ENCODE results near the gene KLHL40. TPM values are rescaled to one million over a fixed set of nuclear protein-coding genes. Genes with fewer than 3 reads are reported as not detected.

The KLHL40 gene
- not detected for total RNA-seq
- polyA plus RNA-seq, result under 1 TPM in 1 of 2 donors, not detected in 1; 0.05 TPM
- long read RNA-seq, donor 1, result 0 reads
- long read RNA-seq, donor 2, result 0 reads
- long read RNA-seq, donor 3, result 0 reads
- long read RNA-seq, donor 4, result 0 reads
- long read RNA-seq, donor 5, result 0 reads

DNA sequence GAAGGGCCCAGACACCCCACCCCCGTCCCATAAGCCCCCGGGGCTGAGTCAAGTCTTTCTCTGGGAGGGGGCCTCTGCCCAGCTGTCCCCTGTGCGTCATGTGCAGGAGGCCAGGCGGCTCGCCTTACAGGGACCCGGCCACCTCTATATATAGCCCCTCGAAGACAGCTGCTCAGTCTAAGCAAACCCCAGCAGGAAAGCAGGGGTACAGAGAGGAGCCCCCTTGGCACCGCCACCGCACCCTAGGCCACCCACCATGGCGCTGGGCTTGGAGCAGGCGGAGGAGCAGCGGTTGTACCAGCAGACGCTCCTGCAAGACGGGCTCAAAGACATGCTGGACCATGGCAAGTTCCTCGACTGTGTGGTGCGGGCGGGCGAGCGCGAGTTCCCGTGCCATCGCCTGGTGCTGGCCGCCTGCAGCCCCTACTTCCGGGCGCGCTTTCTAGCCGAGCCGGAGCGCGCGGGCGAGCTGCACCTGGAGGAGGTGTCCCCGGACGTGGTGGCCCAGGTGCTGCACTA is at the start of gene KLHL40:
Gene KLHL40 (plus strand): TSS at position 175 of the 519 bp plus-strand sequence. CDS start 82 bp downstream, at position 257.
- Histone ChIP-seq H3K4me1 (ENCODE audit: control insufficient read depth in 5 of 5, insufficient read depth in 5 of 5, low read length in 5 of 5) (peaks cover 0 to 7% (median 0%) of the 10 kb centered on the region in 5 donors), H3K9ac (ENCODE audit: insufficient read depth in 1 of 2, low read length in 2 of 2) (no peak within 1 kb of the TSS), H3K27me3 (ENCODE audit: control insufficient read depth in 3 of 3, insufficient read depth in 3 of 3, low read length in 2 of 3) (peaks cover 0 to 28% (median 15%) of the 10 kb centered on the region in 3 donors), H3K27ac (ENCODE audit: low read depth in 1 of 2, low read length in 1 of 2) (peak within 1 kb of the TSS in 1 of 2 donors; percentile 77), H3K4me3 (no peak within 1 kb of the TSS), H3K9me3 (ENCODE audit: control insufficient read depth in 4 of 4, insufficient read depth in 3 of 4, low read length in 3 of 4) (peaks cover 0 to 6% (median 0%) of the 10 kb centered on the region in 4 donors), H3K36me3 (ENCODE audit: control insufficient read depth in 4 of 4, insufficient read depth in 4 of 4, low read length in 4 of 4) (no peaks in the 10 kb centered on the region)
- ATAC-seq (ENCODE audit: insufficient read depth, low FRiP score), result no peak
- 45 to 50% methylated on average over 34 of the region's 34 CpGs for WGBS, 2 donors
- peak in 1 of 3 donors; percentile 9 for DNase-seq
- no peak for TF ChIP-seq CTCF (IDR thresholded peaks at IDR 0.05; ENCODE audit: control extremely low read depth, extremely low read depth)

DNA sequence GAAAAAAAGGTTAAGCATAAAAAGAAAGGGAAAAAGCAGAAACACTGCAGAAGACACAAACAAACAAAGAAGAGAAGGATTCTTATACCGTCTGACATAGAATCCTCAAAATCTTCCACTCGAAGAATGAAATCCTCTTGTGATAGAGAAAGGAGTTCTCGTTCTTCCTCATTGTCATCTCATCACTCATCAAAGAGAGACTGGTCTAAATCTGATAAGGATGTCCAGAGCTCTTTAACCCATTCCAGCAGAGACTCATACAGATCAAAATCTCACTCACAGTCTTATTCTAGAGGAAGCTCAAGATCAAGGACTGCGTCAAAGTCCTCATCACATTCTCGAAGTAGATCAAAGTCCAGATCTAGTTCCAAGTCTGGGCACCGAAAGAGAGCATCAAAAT is 48.3 kb upstream of the KLHL40 start:
- TF ChIP-seq CTCF (IDR thresholded peaks at IDR 0.05; ENCODE audit: control extremely low read depth, extremely low read depth), result no peak
- Histone ChIP-seq H3K4me1 (ENCODE audit: control insufficient read depth in 5 of 5, insufficient read depth in 5 of 5, low read length in 5 of 5) (peaks cover 0 to 5% (median 0%) of the 10 kb centered on the region in 5 donors), H3K36me3 (ENCODE audit: control insufficient read depth in 4 of 4, insufficient read depth in 4 of 4, low read length in 4 of 4) (peaks cover 28 to 67% (median 56%) of the 10 kb centered on the region in 4 donors), H3K27me3 (ENCODE audit: control insufficient read depth in 3 of 3, insufficient read depth in 3 of 3, low read length in 2 of 3) (no peaks in the 10 kb centered on the region), H3K27ac (ENCODE audit: low read depth in 1 of 2, low read length in 1 of 2) (no peak overlapping the region), H3K4me3 (no peak overlapping the region), H3K9ac (ENCODE audit: insufficient read depth in 1 of 2, low read length in 2 of 2) (no peak overlapping the region), H3K9me3 (ENCODE audit: control insufficient read depth in 4 of 4, insufficient read depth in 3 of 4, low read length in 3 of 4) (no peaks in the 10 kb centered on the region)
- DNase-seq, result no peak
- ATAC-seq (ENCODE audit: insufficient read depth, low FRiP score), result no peak
- WGBS, 2 donors, result 86 to 88% methylated on average over 6 of the region's 6 CpGs

- H3K9ac ChIP-seq (ENCODE audit: insufficient read depth in 1 of 2, low read length in 2 of 2), result no peak overlapping the region
- peaks cover 0 to 5% (median 0%) of the 10 kb centered on the region in 5 donors for H3K4me1 ChIP-seq (ENCODE audit: control insufficient read depth in 5 of 5, insufficient read depth in 5 of 5, low read length in 5 of 5)
- H3K27me3 ChIP-seq (ENCODE audit: control insufficient read depth in 3 of 3, insufficient read depth in 3 of 3, low read length in 2 of 3), result no peaks in the 10 kb centered on the region
- ATAC-seq (ENCODE audit: insufficient read depth, low FRiP score) (no peak), DNase-seq (no peak)
- peaks cover 36 to 70% (median 61%) of the 10 kb centered on the region in 4 donors for H3K36me3 ChIP-seq (ENCODE audit: control insufficient read depth in 4 of 4, insufficient read depth in 4 of 4, low read length in 4 of 4)
- peak overlapping the region in 1 of 2 donors; percentile 1 for H3K27ac ChIP-seq (ENCODE audit: low read depth in 1 of 2, low read length in 1 of 2)
- no peak for TF ChIP-seq CTCF (IDR thresholded peaks at IDR 0.05; ENCODE audit: control extremely low read depth, extremely low read depth)
- H3K9me3 ChIP-seq (ENCODE audit: control insufficient read depth in 4 of 4, insufficient read depth in 3 of 4, low read length in 3 of 4), result no peaks in the 10 kb centered on the region
- WGBS, 2 donors, result 72 to 85% methylated on average over 6 of the region's 6 CpGs
- H3K4me3 ChIP-seq, result no peak overlapping the region
Observed at GRCh38 chr3:42638339-42638842, 46.9 kb upstream of the KLHL40 start.
